NCI-H1436 treated with DMSO at 0.1 percent for 48 hours (cell line): Measurements from ENCODE around the gene RNF227.
"Not testable (repeated sequence)": the region's sequence is repeated elsewhere in the genome, so short reads cannot be mapped to it uniquely, and the experiment has no call there.

ENCODE experiments used
- DNase-seq: peaks from one replicate; lab custom pipeline; 2025; lab: John Stamatoyannopoulos, UW

Gene RNF227

GRCh38 chr17:7864384-7864783 is 51.7 kb downstream of the RNF227 start:
- DNase-seq, result not testable (repeated sequence)
